AG04450 (cell line): Measurements from ENCODE around the gene HOXB5. TPM values are rescaled to one million over a fixed set of nuclear protein-coding genes. Genes with fewer than 3 reads are reported as not detected.
A peak's percentile ranks its signal among the peaks of the same experiment; 100 is the strongest.

Source experiments
- CTCF ChIA-PET: fragments of 300-600, 350-600 bp; formaldehyde crosslinking; extraction: SDS; loops from one replicate; lab custom pipeline; 2022; ENCODE audit warnings: antibody characterized with exemption, inconsistent platforms; lab: Charles Lee
- POLR2A ChIA-PET: fragments of 350-600 bp; formaldehyde crosslinking; extraction: SDS; loops from one replicate; lab custom pipeline; 2021; ENCODE audit warnings: antibody characterized with exemption, inconsistent platforms; lab: Yijun Ruan, JAX
- DNase-seq: peaks from one replicate; pipeline ENCODE4 v3.0.0-alpha.2; 2011; ENCODE audit warnings: low read depth, low spot score
- H3K27ac ChIP-seq: one replicate; pipeline ENCODE4 v1.5.1; 2012; ENCODE audit warnings: low read depth, low read length, control low read depth
- H3K27me3 ChIP-seq: one replicate; pipeline ENCODE4 v1.6.0; 2012; ENCODE audit warnings: low read length; ENCODE audit not compliant: control insufficient read depth, insufficient read depth
- H3K4me3 ChIP-seq: 2 replicates; pipeline ENCODE4 v1.5.1; 2011; ENCODE audit warnings: mild to moderate bottlenecking, low read depth, low read length, control low read depth
- H3K9me3 ChIP-seq: 2 replicates; pipeline ENCODE4 v1.5.1; 2012; ENCODE audit warnings: low read length; ENCODE audit not compliant: control insufficient read depth, insufficient read depth
- CTCF ChIP-seq: IDR thresholded peaks from 2 replicates; pipeline ENCODE4 v1.5.1; 2011; ENCODE audit warnings: low read depth, low read length, control low read depth, inconsistent platforms
- polyA plus RNA-seq: library from polyadenylated mRNA; depleted of rRNA; stranded (reverse); fragments of >200 nt; gene quantifications from 2 replicates; pipeline ENCODE4 v1.2.3, GENCODE V29; 2011

Gene HOXB5
- polyA plus RNA-seq, 1 experiment = 9.4 TPM

GRCh38 chr17:48622857-48623256 lies 29.3 kb upstream of the HOXB5 start:
- DNase-seq = no peak
- CTCF ChIA-PET = interaction anchor here (0.7 to 2.9 kb wide), 7 partner anchors 14 to 315 kb away, joined by 3 to 10 read pairs (median 4); no protein-coding TSS in a partner anchor

GRCh38 chr17:48621410-48622392 lies 28.1 kb upstream of the HOXB5 start:
- Histone ChIP-seq H3K4me3 (no peak overlapping the region), H3K9me3 (peaks cover 6% of the 10 kb centered on the region; the same call in 1 of the 2 replicates), H3K27me3 (peaks cover 95% of the 10 kb centered on the region), H3K27ac (no peak overlapping the region)
- no peak for TF ChIP-seq CTCF
- DNase-seq = no peak
- POLR2A ChIA-PET = no interaction called here
- CTCF ChIA-PET = interaction anchor here (0.6 to 2.9 kb wide), 5 partner anchors 57 to 491 kb away, joined by 3 to 10 read pairs (median 4); no protein-coding TSS in a partner anchor

More at GRCh38 chr17:48622857-48623256, 29.3 kb upstream of the HOXB5 start:
- Histone ChIP-seq H3K4me3 (no peak overlapping the region), H3K9me3 (peaks cover 6% of the 10 kb centered on the region; the same call in 1 of the 2 replicates), H3K27ac (no peak overlapping the region), H3K27me3 (peaks cover 95% of the 10 kb centered on the region)
- POLR2A ChIA-PET = no interaction called here
- no peak for TF ChIP-seq CTCF

GRCh38 chr17:48620461-48621139 lies 27.0 kb upstream of the HOXB5 start:
- Histone ChIP-seq H3K27ac (peak overlapping the region; percentile 11), H3K27me3 (peaks cover 96% of the 10 kb centered on the region), H3K9me3 (peaks cover 6% of the 10 kb centered on the region; the same call in 1 of the 2 replicates), H3K4me3 (no peak overlapping the region)
- DNase-seq = no peak
- CTCF ChIA-PET = interaction anchor here (0.6 to 3.9 kb wide), 6 partner anchors 279 to 490 kb away, joined by 3 to 42 read pairs (median 4); no protein-coding TSS in a partner anchor
- no peak for TF ChIP-seq CTCF
- POLR2A ChIA-PET = no interaction called here

GRCh38 chr17:48619826-48620449 lies 26.4 kb upstream of the HOXB5 start:
- DNase-seq = no peak
- ChIA-PET POLR2A (no interaction called here), CTCF (interaction anchor here (0.9 to 3.9 kb wide), 5 partner anchors 104 to 312 kb away, joined by 3 to 42 read pairs (median 10); no protein-coding TSS in a partner anchor)
- no peak overlapping the region for H3K27ac ChIP-seq
- H3K9me3 ChIP-seq = peaks cover 6% of the 10 kb centered on the region; the same call in 1 of the 2 replicates
- no peak for TF ChIP-seq CTCF
- peaks cover 97% of the 10 kb centered on the region for H3K27me3 ChIP-seq
- no peak overlapping the region for H3K4me3 ChIP-seq
